HCT116 (cell line): ENCODE results near the gene NCDN. TPM values are rescaled to one million over a fixed set of nuclear protein-coding genes. Genes with fewer than 3 reads are reported as not detected.

Experiments used
- ATAC-seq: fragments of 200-7000 bp; cut with Tn5 transposase; 2 replicates; pipeline ENCODE4 v1.9.1; 2020; ENCODE audit warnings: mild to moderate bottlenecking, moderate library complexity
- BruUV-seq: library from RNA; stranded (reverse); fragments of 400-500 nt; replicated peaks from 2 replicates; lab custom pipeline; 2021; lab: Mats Ljungman, UMichigan
- CTCF ChIA-PET: fragments of 300-600 bp; sonication (Branson Sonifier 250); formaldehyde crosslinking; loops from one replicate; lab custom pipeline; 2021; ENCODE audit warnings: antibody characterized with exemption; lab: Charles Lee
- POLR2A ChIA-PET: fragments of 300-600, 350-600 bp; sonication (Branson Sonifier 250); formaldehyde crosslinking; loops from one replicate; lab custom pipeline; 2021; ENCODE audit warnings: antibody characterized with exemption; lab: Charles Lee
- RAD21 ChIA-PET, 2 experiments: fragments of 300-600 bp; sonication (Branson Sonifier 250); formaldehyde crosslinking; loops; one replicate each; lab custom pipeline; 2023; ENCODE audit warnings: low total read pairs in 2 of 2; ENCODE audit not compliant: uncharacterized antibody in 2 of 2, unreplicated experiment in 2 of 2, low non-redundant PET in 1 of 2; lab: Charles Lee
- DNase-seq: peaks from one replicate; pipeline ENCODE4 v3.0.0-alpha.2; 2010; ENCODE audit warnings: low read depth, low spot score
- H2AFZ ChIP-seq: fragments of 200-600 bp; shearing (Covaris generic), sonication (generic); 2 replicates; pipeline ENCODE4 v1.6.1; 2017; ENCODE audit warnings: low read depth, mixed run types, mixed read lengths, antibody characterized with exemption, low read length; ENCODE audit not compliant: poor library complexity, severe bottlenecking
- H3K27ac ChIP-seq: 2 replicates; pipeline ENCODE4 v1.5.1; 2012; ENCODE audit warnings: low read depth, low read length
- H3K27me3 ChIP-seq: fragments of 200-600 bp; sonication (generic); 2 replicates; pipeline ENCODE4 v1.6.1; 2016; ENCODE audit warnings: mixed run types, low read length, mixed read lengths; ENCODE audit not compliant: insufficient read depth
- H3K36me3 ChIP-seq, 2 experiments: fragments of 200-500 bp in 1 of 2; fragments of 200-600 bp in 1 of 2; sonication (Bioruptor generic) in 1 of 2; sonication (generic) in 1 of 2; 2 replicates each; pipeline versions ENCODE4 v1.5.1 to v1.6.1; 2014 to 2016; ENCODE audit warnings: low read length in 2 of 2, inconsistent platforms in 1 of 2, mixed read lengths in 1 of 2, mixed run types in 1 of 2; ENCODE audit not compliant: insufficient read depth in 2 of 2, control insufficient read depth in 1 of 2
- H3K4me1 ChIP-seq, 2 experiments: fragments of 200-600 bp in 1 of 2; sonication (generic) in 1 of 2; 2 replicates each; pipeline versions ENCODE4 v1.5.1 to v1.6.1; 2012 to 2017; ENCODE audit warnings: low read length in 2 of 2, inconsistent platforms in 1 of 2, mild to moderate bottlenecking in 1 of 2, mixed read lengths in 1 of 2, mixed run types in 1 of 2, moderate library complexity in 1 of 2; ENCODE audit not compliant: insufficient read depth in 2 of 2, control insufficient read depth in 1 of 2
- H3K4me2 ChIP-seq: fragments of 200-600 bp; sonication (generic); 2 replicates; pipeline ENCODE4 v1.6.1; 2017; ENCODE audit warnings: mixed run types, low read length, mixed read lengths
- H3K4me3 ChIP-seq, 2 experiments: fragments of 200-600 bp in 1 of 2; sonication (generic) in 1 of 2; replicated peaks in 1 of 2; 2 replicates each; pipeline ENCODE4 v1.5.1; 2011 to 2016; ENCODE audit warnings: low read length in 2 of 2, control low read depth in 1 of 2, low read depth in 1 of 2, mild to moderate bottlenecking in 1 of 2, mixed read lengths in 1 of 2, mixed run types in 1 of 2
- H3K79me2 ChIP-seq: fragments of 200-600 bp; sonication (generic); 2 replicates; pipeline ENCODE4 v1.6.1; 2017; ENCODE audit warnings: mild to moderate bottlenecking, mixed run types, low read length, moderate library complexity, mixed read lengths; ENCODE audit not compliant: insufficient read depth
- H3K9ac ChIP-seq: fragments of 200-600 bp; sonication (generic); 2 replicates; pipeline ENCODE4 v1.6.1; 2016; ENCODE audit warnings: low read length, mixed read lengths
- H3K9me2 ChIP-seq: fragments of 200-600 bp; sonication (generic), shearing (Covaris generic); 2 replicates; pipeline ENCODE4 v1.6.1; 2017; ENCODE audit warnings: mixed run types, mild to moderate bottlenecking, moderate library complexity; ENCODE audit not compliant: insufficient read depth
- H3K9me3 ChIP-seq, 2 experiments: fragments of 200-500 bp in 1 of 2; fragments of 200-600 bp in 1 of 2; sonication (Bioruptor generic) in 1 of 2; sonication (generic) in 1 of 2; 2 replicates each; pipeline ENCODE4 v1.6.1; 2014 to 2017; ENCODE audit warnings: low read length in 2 of 2, mixed read lengths in 2 of 2, inconsistent platforms in 1 of 2, low read depth in 1 of 2, mild to moderate bottlenecking in 1 of 2, mixed run types in 1 of 2, moderate library complexity in 1 of 2; ENCODE audit not compliant: control insufficient read depth in 1 of 2, insufficient read depth in 1 of 2
- H4K20me1 ChIP-seq: fragments of 200-600 bp; sonication (generic), shearing (Covaris generic); 2 replicates; pipeline ENCODE4 v1.6.1; 2017; ENCODE audit warnings: mixed run types, mild to moderate bottlenecking, moderate library complexity; ENCODE audit not compliant: insufficient read depth
- ATF3 ChIP-seq: IDR thresholded peaks from 2 replicates; pipeline ENCODE4 v1.6.1; 2012
- FOSL1 ChIP-seq: IDR thresholded peaks from 2 replicates; pipeline ENCODE4 v1.6.1; 2012; ENCODE audit warnings: low read depth
- JUND ChIP-seq: IDR thresholded peaks from 2 replicates; pipeline ENCODE4 v1.6.1; 2012
- POLR2A ChIP-seq: IDR thresholded peaks from 2 replicates; pipeline ENCODE4 v1.7.0; 2011; ENCODE audit warnings: borderline replicate concordance; ENCODE audit not compliant: insufficient read depth, insufficient read length; ENCODE audit errors: extremely low read depth
- RAD21 ChIP-seq: IDR thresholded peaks from 2 replicates; pipeline ENCODE4 v1.6.1; 2012; ENCODE audit warnings: low read depth, mild to moderate bottlenecking
- SRF ChIP-seq: IDR thresholded peaks from 2 replicates; pipeline ENCODE4 v1.6.1; 2012; ENCODE audit warnings: low read depth
- TCF7L2 ChIP-seq: IDR thresholded peaks from 2 replicates; pipeline ENCODE4 v1.7.0; 2011; ENCODE audit warnings: borderline replicate concordance, inconsistent platforms; ENCODE audit not compliant: insufficient read depth, insufficient read length; ENCODE audit errors: extremely low read depth
- YY1 ChIP-seq: IDR thresholded peaks from 2 replicates; pipeline ENCODE4 v1.6.1; 2011; ENCODE audit warnings: low read length, low read depth, moderate library complexity, mild to moderate bottlenecking; ENCODE audit not compliant: insufficient replicate concordance; ENCODE audit errors: extremely low read depth
- ZNF274 ChIP-seq: fragments of 200-500 bp; sonication (Bioruptor generic); IDR thresholded peaks from 2 replicates; pipeline ENCODE4 v1.6.1; 2014; ENCODE audit warnings: mild to moderate bottlenecking, low read depth, low read length, inconsistent platforms
- intact Hi-C: fragments of 100-400 bp; cut with micrococcal nuclease; formaldehyde crosslinking; loops from 2 replicates; pipeline ENCODE4 v1.10.0; 2022
- total RNA-seq: library from RNA; stranded (reverse); gene quantifications from one replicate; pipeline ENCODE4 v1.2.1, GENCODE V29; 2021; ENCODE audit not compliant: unreplicated experiment

NCDN gene
- total RNA-seq, 1 experiment from 2014 or later = 24.5 TPM

- no peak for TF ChIP-seq RAD21
Observed at GRCh38 chr1:35569936-35570335, 12.3 kb downstream of the NCDN start (continued).

GRCh38 chr1:35570589-35571137, 13.1 kb downstream of the NCDN start:
- intact Hi-C loops = loop anchor here (5.0 kb wide), 1 partner anchor 72 kb away; the partner anchor contains the start of gene PSMB2
- no peak for DNase-seq

GRCh38 chr1:35571263-35571662, 13.7 kb downstream of the NCDN start:
- no peak overlapping the region for H3K27ac ChIP-seq
- H3K4me3 ChIP-seq = no peak overlapping the region
- ChIA-PET RAD21 (no interaction called here), CTCF (interaction anchor here (1.9 kb wide), 2 partner anchors 144 to 156 kb away, joined by 7 to 12 read pairs; no protein-coding TSS in a partner anchor), POLR2A (interaction anchor here (1.3 kb wide), 1 partner anchor 156 kb away, joined by 5 read pairs; no protein-coding TSS in a partner anchor)
- DNase-seq = no peak
- H2AFZ ChIP-seq = no peak overlapping the region
- no peaks in the 10 kb centered on the region for H3K27me3 ChIP-seq
- intact Hi-C loops = loop anchor here (5.0 kb wide), 1 partner anchor 71 kb away; the partner anchor contains the start of gene PSMB2
- H3K36me3 ChIP-seq = no peaks in the 10 kb centered on the region
- no peaks in the 10 kb centered on the region for H3K9me3 ChIP-seq
- no TSS peak for BruUV-seq
- H3K9me2 ChIP-seq = no peaks in the 10 kb centered on the region
- no peaks in the 10 kb centered on the region for H4K20me1 ChIP-seq
- H3K4me1 ChIP-seq = peaks cover 20 to 39% of the 10 kb centered on the region in 2 experiments; a peak in 3 of 4 replicates
- no peak overlapping the region for H3K9ac ChIP-seq
- no peak for ATAC-seq
- TF ChIP-seq YY1 (no peak), ZNF274 (no peak), SRF (no peak), POLR2A (no peak), JUND (no peak), TCF7L2 (no peak), ATF3 (no peak)
- TF ChIP-seq, all 23 proteins: peak for 0
- no peaks in the 10 kb centered on the region for H3K79me2 ChIP-seq
- H3K4me2 ChIP-seq = no peak overlapping the region

More at GRCh38 chr1:35570589-35571137, 13.1 kb downstream of the NCDN start:
- CTCF ChIA-PET = interaction anchor here (1.9 kb wide), 2 partner anchors 145 to 156 kb away, joined by 7 to 12 read pairs; no protein-coding TSS in a partner anchor
- TF ChIP-seq SRF (no peak), FOSL1 (0 out of 2 replicates have a peak, but pooled peaks have one; percentile 20)
- POLR2A ChIA-PET = interaction anchor here (0.6 to 1.3 kb wide), 2 partner anchors 33 to 157 kb away, joined by 3 to 5 read pairs; no protein-coding TSS in a partner anchor
- no TSS peak for BruUV-seq
- Histone ChIP-seq H2AFZ (no peak overlapping the region), H3K9me3 (no peaks in the 10 kb centered on the region), H3K9ac (no peak overlapping the region), H3K4me1 (peaks cover 20 to 39% of the 10 kb centered on the region in 2 experiments; a peak in 3 of 4 replicates), H3K9me2 (no peaks in the 10 kb centered on the region), H3K4me3 (no peak overlapping the region), H4K20me1 (no peaks in the 10 kb centered on the region), H3K27me3 (no peaks in the 10 kb centered on the region), H3K36me3 (no peaks in the 10 kb centered on the region), H3K27ac (no peak overlapping the region), H3K79me2 (no peaks in the 10 kb centered on the region), H3K4me2 (peak overlapping the region; percentile 22)
- RAD21 ChIA-PET = no interaction called here
- no peak for ATAC-seq
